Karpas-422 (cell line): ENCODE results near the gene PPP1R14B. TPM values are rescaled to one million over a fixed set of nuclear protein-coding genes. Genes with fewer than 3 reads are reported as not detected.

Experiments
- DNase-seq: peaks from one replicate; pipeline ENCODE4 v3.0.0-alpha.2; 2015
- H2AFZ ChIP-seq: fragments of 200-600 bp; sonication (generic); 2 replicates; pipeline ENCODE4 v1.6.1; 2014; ENCODE audit warnings: antibody characterized with exemption, low read length, mixed read lengths
- H3K27ac ChIP-seq: fragments of 200-600 bp; sonication (generic); 2 replicates; pipeline ENCODE4 v1.5.1; 2014; ENCODE audit warnings: mild to moderate bottlenecking, low read length, moderate library complexity
- H3K27me3 ChIP-seq: fragments of 200-600 bp; sonication (generic); 2 replicates; pipeline ENCODE4 v1.6.1; 2014; ENCODE audit warnings: low read length, mixed read lengths
- H3K36me3 ChIP-seq: fragments of 200-600 bp; sonication (generic); 2 replicates; pipeline ENCODE4 v1.6.1; 2014; ENCODE audit warnings: low read length, mixed read lengths; ENCODE audit not compliant: insufficient read depth
- H3K4me1 ChIP-seq: fragments of 200-600 bp; sonication (generic); 2 replicates; pipeline ENCODE4 v1.6.1; 2014; ENCODE audit warnings: mild to moderate bottlenecking, low read length, mixed read lengths
- H3K4me2 ChIP-seq: fragments of 200-600 bp; sonication (generic); 2 replicates; pipeline ENCODE4 v1.6.1; 2014; ENCODE audit warnings: low read length, low read depth, mild to moderate bottlenecking; ENCODE audit not compliant: poor library complexity, severe bottlenecking
- H3K4me3 ChIP-seq: fragments of 200-600 bp; sonication (generic); 2 replicates; pipeline ENCODE4 v1.5.1; 2014; ENCODE audit warnings: mild to moderate bottlenecking, antibody characterized with exemption, low read length, mixed read lengths
- H3K79me2 ChIP-seq: fragments of 200-600 bp; sonication (generic); 2 replicates; pipeline ENCODE4 v1.6.1; 2014; ENCODE audit warnings: mild to moderate bottlenecking, low read length, mixed read lengths
- H3K9ac ChIP-seq: fragments of 200-600 bp; sonication (generic); 2 replicates; pipeline ENCODE4 v1.6.0; 2014; ENCODE audit warnings: low read length
- H3K9me2 ChIP-seq: fragments of 200-600 bp; sonication (generic), shearing (Covaris generic); replicated peaks from 2 replicates; pipeline ENCODE4 v1.6.0; 2014; ENCODE audit warnings: mild to moderate bottlenecking, low read length, moderate library complexity; ENCODE audit not compliant: insufficient read depth
- H3K9me3 ChIP-seq: fragments of 300-700, 200-600 bp; sonication (generic); 2 replicates; pipeline ENCODE4 v1.6.1; 2014; ENCODE audit warnings: low read length, mixed read lengths
- H4K20me1 ChIP-seq: fragments of 200-600 bp; sonication (generic); 2 replicates; pipeline ENCODE4 v1.6.1; 2014; ENCODE audit warnings: mild to moderate bottlenecking, antibody characterized with exemption, low read length, low read depth; ENCODE audit not compliant: insufficient read depth
- small RNA-seq: library from RNA; depleted of rRNA; stranded (forward); fragments of <200 nt; gene quantifications from one replicate; pipeline ENCODE3, GENCODE V24; 2014
- total RNA-seq: library from RNA; depleted of rRNA; stranded (reverse); fragments of >200 nt; shearing (Covaris generic); gene quantifications from 2 replicates; pipeline ENCODE4 v1.2.3, GENCODE V29; 2014; ENCODE audit warnings: low replicate concordance; rRNA removed

PPP1R14B gene
- total RNA-seq, 1 experiment from 2014 or later, result 111 TPM

GRCh38 chr11:64196626-64197025 lies 50.1 kb downstream of the PPP1R14B start:
- no peaks in the 10 kb centered on the region for H3K9me2 ChIP-seq
- H3K27ac ChIP-seq, result no peak overlapping the region
- peaks cover 26% of the 10 kb centered on the region for H3K79me2 ChIP-seq
- no peak overlapping the region for H2AFZ ChIP-seq
- peaks cover 1% of the 10 kb centered on the region; the same call in 1 of the 2 replicates for H3K4me1 ChIP-seq
- H3K9me3 ChIP-seq, result no peaks in the 10 kb centered on the region
- no peak overlapping the region for H3K4me2 ChIP-seq
- no peaks in the 10 kb centered on the region for H3K27me3 ChIP-seq
- peaks cover 66% of the 10 kb centered on the region for H3K36me3 ChIP-seq
- no peak for DNase-seq
- H3K4me3 ChIP-seq, result no peak overlapping the region
- H3K9ac ChIP-seq, result no peak overlapping the region
- H4K20me1 ChIP-seq, result peaks cover 23% of the 10 kb centered on the region

Small RNA genes within 50 kb of the gene (small RNA-seq; reads per million reads assigned to genes)
- gene RF00019, result not detected

Other genes with a start within 250 kb of the PPP1R14B start
- not detected in 2 replicates for gene FLRT1, start 211.0 kb downstream of the PPP1R14B start, total RNA-seq
- 5.4 TPM in 1 of 2 replicates, not detected in the other for gene MACROD1, start 80.8 kb downstream of the PPP1R14B start, total RNA-seq
- gene STIP1, start 60.8 kb downstream of the PPP1R14B start, total RNA-seq, result 101 and 199 TPM in 2 replicates
- gene FERMT3, start 40.2 kb downstream of the PPP1R14B start, total RNA-seq, result 72.7 and 141 TPM in 2 replicates
- gene TRPT1, start 20.8 kb downstream of the PPP1R14B start, total RNA-seq, result 72.5 and 90.4 TPM in 2 replicates
- gene NUDT22, start 20.7 kb downstream of the PPP1R14B start, total RNA-seq, result 70.0 and 114 TPM in 2 replicates
- 32.0 and 51.0 TPM in 2 replicates for gene DNAJC4, start 16.4 kb downstream of the PPP1R14B start, total RNA-seq
- 43.4 and 67.9 TPM in 2 replicates for gene VEGFB, start 12.4 kb downstream of the PPP1R14B start, total RNA-seq
- gene FKBP2, start 5.8 kb downstream of the PPP1R14B start, total RNA-seq, result 27.8 and 73.4 TPM in 2 replicates
- gene PLCB3, start 4.6 kb upstream of the PPP1R14B start, total RNA-seq, result 5.7 and 12.7 TPM in 2 replicates
- gene BAD, start 37.7 kb upstream of the PPP1R14B start, total RNA-seq, result 45.3 and 94.6 TPM in 2 replicates
- 10.8 and 14.2 TPM in 2 replicates for gene GPR137, start 38.9 kb upstream of the PPP1R14B start, total RNA-seq
- gene KCNK4, start 44.4 kb upstream of the PPP1R14B start, total RNA-seq, result not detected in 2 replicates
- gene CATSPERZ, start 53.4 kb upstream of the PPP1R14B start, total RNA-seq, result not detected in 2 replicates
- gene ESRRA, start 58.6 kb upstream of the PPP1R14B start, total RNA-seq, result 16.0 and 33.9 TPM in 2 replicates
- gene TRMT112, start 70.6 kb upstream of the PPP1R14B start, total RNA-seq, result 363 and 557 TPM in 2 replicates
- gene PRDX5, start 71.2 kb upstream of the PPP1R14B start, total RNA-seq, result 205 and 428 TPM in 2 replicates
- 34.9 and 88.2 TPM in 2 replicates for gene CCDC88B, start 93.3 kb upstream of the PPP1R14B start, total RNA-seq
- 17.1 and 38.4 TPM in 2 replicates for gene RPS6KA4, start 112.2 kb upstream of the PPP1R14B start, total RNA-seq